HG03342 (cell line): ENCODE results near the gene KATNA1.
"Not testable (repeated sequence)": the region's sequence is repeated elsewhere in the genome, so short reads cannot be mapped to it uniquely, and the experiment has no call there.

Source experiments
- ATAC-seq: cut with Tn5 transposase; IDR thresholded peaks from one replicate; pipeline ENCODE4 v1.9.1; 2021; ENCODE audit warnings: mild to moderate bottlenecking, moderate library complexity; ENCODE audit not compliant: unreplicated experiment

Gene KATNA1

DNA sequence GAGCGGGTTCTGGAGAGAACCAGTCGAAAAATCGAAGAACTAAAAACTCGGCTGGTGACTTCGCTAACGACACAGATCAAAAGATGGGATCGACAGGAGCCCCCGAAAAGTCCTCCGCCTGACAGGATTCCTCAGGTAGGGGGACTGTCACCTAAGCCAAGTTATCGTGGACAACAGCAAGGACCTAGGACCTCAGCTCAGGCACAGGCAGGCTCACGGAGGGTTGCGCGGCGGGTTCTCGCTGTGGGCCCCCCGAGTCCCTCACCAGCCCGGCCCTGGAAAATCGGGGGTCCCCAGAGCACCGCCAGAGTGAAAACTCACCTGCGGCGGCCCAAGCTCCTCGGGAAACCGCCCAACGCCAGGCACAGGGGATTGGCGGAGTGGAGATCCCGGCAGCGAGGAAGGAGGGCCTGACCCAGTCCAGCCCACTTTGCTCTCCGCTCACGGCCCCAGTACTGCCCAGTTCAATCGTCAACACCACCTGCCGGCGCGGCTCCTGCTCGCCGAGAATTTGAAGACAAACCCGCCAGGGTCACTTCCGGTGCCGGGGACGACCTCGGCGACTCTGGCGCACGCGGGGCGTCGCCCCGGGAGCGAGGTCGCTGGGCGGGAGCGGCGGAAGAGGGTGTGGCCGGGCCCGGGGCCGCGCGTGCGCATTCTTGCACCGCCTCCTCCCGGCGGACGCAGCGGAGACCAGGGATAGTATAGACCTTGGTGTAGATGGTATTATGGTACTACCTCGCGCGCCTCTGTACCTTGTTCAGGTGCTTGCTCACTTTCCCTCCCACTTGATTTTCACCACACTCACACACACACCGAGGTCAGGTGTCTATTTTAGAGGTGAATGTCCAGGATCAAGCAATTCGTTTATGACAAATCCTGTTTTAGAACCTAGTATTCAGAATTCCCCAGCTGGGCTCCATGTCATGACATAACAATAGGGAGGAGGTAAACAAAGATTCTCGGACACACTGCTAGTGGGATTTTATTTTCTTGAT is at the start of gene KATNA1:
KATNA1 (minus strand) TSS at position 567 of the 998 bp plus-strand sequence. CDS start 10,167 bp downstream, outside the sequence.
- peak; percentile 90 for ATAC-seq

DNA sequence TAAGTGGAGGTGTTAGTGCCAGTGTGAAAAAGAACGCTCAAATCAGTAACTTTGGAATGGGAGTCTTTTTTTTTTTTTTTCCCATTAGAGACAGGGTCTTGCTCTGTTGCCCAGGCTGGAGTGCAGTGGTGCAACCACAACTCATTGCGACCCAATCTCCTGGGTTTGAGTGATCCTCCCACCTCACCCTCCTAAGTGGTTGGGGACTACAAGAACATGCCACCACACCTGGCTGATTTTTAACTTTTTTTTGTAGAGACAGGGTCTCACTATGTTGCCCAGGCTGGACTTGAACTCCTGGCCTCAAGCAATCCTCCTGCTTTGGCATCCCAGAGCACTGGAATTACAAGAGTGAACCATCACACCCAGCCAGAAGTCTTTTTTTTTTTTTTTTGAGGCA is 49.7 kb upstream of the KATNA1 start:
- no peak for ATAC-seq

DNA sequence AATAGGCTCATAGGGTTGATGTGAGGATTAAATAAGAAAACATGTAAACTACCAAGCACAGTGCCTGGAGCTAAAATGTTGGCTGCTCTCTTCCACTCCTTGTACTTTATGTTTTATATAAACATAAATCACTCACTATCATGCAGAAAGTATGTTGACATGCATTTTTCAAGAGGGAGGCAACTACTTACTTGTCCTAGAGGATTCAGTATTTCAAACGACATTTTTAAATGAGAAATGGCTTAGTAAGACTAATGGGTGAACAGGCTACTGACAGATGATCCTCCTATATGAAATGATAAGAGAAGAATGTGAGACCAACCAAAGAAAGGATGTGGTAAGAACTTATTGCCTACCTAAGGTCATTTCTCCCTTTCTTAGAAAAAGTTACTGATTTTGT is 48.4 kb upstream of the KATNA1 start:
- ATAC-seq = no peak

DNA sequence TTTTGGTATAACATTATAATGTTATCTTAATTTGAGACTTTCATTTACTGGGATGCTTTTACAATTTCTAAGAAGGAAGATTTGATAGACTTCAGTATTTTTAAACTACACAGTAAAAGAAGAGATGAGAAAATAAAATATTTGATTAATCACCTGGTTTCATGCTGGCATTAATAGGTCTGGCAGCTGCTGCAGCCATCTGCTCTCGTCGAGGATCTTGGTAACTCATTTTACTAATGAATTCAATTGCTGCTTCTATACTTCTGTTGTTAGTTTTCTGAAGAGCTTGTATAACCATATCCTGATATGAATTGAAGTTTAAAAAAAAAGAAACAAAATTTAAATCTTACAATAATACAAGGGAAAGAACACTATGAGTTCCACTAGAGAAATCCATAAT is 46.4 kb upstream of the KATNA1 start:
- no peak for ATAC-seq

DNA sequence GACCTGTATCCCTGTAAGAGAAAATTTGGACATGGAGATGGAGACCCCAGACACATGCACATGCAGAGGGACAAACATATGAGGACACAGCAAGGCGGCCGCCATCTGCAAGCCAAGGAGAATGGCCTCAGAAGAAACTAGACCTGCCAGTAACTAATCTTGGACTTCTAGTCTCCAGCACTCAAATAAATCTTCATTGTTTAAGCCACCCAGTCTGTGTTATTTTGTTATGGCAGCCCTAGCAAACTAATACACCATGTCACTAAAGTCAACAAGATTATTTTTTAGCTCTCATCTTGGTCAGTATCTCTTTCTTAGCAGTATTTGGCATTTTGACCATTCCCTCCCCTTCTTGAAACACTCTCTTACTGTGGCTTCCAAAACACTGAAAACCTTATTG is 42.7 kb upstream of the KATNA1 start:
- ATAC-seq = no peak

DNA sequence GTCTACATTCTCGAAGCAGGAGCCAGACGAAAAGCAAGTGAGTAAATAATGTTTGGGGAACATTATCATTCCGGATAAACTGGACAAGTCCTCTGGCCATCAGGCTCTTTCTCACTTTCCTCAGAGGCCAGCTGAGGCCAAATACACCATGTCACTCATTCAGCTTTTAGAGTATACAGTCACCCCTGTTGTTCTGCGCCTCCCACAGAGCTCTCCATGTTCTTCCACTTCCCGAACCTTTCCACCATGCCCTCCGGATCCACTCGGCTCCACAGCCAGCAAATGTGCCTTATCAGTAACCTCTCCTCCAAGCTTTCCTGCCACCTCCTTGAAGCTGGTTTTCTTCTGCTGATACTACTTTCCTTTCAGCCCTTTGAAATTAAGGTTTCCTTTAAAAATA is 37.7 kb upstream of the KATNA1 start:
- ATAC-seq = no peak

DNA sequence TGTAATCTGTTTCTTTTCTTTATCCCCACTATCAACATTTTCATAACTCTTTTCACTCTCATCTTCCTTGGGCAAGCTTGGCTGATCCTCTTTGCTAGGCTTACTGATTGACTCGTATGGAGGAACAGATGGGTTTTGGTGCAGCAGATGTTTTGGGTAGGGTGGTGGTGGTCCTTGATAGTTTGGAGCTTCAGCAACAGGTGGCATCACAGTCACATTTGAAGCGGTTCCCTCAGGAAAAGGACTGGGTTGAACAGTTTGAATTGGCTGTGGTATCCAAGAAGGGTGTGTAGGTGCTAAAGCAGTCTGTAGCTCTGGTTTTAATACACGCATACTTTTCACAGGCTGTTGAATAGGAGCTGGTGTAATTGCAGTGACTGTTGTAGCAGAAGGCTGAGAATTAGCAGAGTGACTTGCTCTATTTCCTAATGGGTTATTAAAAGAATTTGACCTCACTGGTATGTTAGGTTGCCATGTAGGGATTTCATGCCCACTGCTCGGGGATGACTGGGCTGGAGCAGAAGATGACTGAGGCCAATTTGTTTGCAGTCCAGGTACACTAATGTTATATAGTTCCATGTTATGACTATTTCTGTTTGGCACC is 34.8 kb upstream of the KATNA1 start:
- ATAC-seq = no peak

DNA sequence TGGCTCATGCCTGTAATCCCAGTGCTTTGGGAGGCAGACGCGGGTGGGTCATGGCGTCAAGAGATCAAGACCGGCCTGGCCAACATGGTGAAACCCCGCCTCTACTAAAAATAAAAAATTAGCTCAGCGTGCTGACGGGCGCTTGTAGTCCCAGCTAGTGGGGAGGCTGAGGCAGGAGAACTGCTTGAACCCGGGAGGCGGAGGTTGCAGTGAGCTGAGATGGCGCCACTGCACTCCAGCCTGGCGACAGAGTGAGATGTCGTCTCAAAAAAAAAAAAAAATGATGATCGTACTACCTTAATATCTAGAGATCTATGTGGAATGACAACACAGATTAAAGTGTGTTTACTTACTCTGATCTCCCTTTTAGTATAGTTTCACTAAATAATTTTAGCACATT is 33.3 kb upstream of the KATNA1 start:
- ATAC-seq = not testable (repeated sequence)

DNA sequence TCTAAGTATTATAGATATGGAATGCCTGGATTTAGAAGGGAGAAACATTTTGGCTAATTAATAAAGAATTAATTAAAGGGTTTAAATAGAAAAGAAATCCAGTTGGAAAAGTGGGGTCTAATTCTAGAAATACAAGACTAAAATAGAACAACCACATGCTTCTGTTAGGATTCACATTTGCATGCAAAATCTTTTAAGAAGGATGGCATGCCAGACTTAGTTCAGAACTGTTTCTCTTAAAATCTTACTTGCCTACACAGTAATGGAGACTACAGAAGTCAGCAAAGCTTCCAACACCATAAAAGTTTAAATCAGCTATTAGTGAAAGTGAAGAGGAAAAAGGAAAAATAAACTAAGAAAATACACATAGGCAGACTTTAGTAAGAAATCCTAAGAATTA is 32.7 kb upstream of the KATNA1 start:
- ATAC-seq = no peak

DNA sequence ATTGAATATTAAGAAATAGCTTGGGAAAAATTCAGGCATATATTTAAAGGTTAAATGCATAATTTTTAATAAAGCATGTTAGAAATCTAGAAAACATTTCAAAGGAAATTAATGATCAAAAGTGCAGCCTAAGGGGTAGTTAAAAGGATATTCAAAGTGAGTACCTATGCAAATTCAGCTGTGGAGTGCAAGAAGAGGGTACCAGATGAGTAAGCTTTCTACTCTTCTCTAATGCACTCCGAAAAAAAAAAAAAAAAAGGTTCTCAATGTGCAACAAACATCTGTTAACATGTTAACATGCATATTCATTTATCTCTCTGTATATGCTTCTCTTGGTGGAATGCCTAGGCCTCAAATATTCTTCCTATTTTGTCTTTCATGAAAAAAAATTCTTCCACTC is 32.0 kb upstream of the KATNA1 start:
- no peak for ATAC-seq

DNA sequence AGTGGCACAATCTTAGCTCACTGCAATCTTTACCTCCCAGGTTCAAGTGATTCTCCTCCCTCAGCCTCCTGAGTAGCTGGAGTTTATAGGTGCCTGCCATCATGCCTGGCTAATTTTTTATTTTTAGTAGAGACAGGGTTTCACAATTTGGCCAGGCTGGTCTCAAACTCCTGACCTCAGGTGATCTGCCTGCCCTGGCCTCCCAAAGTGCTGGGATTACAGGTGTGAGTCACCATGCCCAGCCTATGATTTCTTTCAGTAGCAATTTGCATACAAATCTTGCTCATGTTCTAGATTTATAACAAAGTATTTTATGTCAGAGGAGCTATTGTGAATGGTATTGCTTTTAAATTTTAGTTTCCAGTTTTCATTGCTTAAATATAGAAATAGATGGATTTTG is 23.8 kb upstream of the KATNA1 start:
- not testable (repeated sequence) for ATAC-seq

DNA sequence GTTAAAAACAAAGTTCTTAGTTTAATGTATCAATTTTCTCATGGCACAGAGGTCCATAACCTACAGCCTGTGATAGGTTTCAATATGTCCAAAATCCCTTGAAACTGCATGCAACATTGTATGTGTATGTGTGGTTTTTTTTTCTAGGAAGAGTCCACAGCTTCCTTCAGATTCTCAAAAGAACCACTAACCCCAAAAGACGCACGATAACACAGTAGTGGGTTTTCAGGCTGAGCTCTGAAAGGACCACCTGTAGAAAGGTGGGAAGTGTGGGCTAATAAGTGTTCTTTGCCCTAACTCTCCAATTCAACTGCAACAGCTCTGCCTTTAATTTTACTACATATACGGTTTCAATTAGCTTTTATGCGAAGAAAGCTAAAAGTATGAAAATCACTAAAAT is 11.5 kb upstream of the KATNA1 start:
- no peak for ATAC-seq

DNA sequence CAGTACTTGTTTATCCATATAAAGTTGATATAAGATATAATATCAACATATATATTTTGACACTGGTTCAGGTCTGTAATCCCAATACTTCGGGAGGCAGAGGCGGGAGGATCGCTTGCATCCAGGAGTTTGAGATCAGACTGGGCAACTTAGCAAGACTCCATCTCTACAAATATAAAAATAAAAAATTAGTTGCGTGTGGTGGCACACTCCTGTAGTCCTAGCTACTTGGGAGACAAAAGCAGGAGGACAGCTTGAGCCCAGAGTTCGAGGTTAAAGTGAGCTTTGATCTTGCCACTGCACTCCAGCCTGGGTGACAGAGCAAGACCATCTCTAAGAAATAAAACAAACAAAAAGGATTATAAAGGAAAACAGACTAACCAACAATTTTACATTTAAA is 8.9 kb upstream of the KATNA1 start:
- ATAC-seq = no peak

DNA sequence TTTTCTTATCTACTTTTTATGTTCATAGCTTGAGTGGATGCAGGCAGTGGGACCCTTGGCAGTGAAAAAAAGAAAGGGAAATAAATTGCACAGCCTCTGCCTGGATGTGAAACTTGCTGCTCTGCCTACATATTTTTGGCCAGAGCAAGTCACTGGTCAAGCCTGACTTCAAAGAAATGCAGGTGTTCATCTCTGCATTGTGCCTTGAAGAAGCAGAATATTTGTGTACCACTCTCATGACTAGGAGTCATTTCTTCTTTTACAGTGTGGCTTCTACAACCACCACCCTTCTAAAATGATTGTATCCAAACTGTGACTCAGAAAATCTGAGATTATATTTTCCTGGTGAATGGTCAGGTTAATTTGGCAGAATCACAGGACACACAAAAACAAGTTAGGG is 2.5 kb upstream of the KATNA1 start:
- no peak for ATAC-seq

DNA sequence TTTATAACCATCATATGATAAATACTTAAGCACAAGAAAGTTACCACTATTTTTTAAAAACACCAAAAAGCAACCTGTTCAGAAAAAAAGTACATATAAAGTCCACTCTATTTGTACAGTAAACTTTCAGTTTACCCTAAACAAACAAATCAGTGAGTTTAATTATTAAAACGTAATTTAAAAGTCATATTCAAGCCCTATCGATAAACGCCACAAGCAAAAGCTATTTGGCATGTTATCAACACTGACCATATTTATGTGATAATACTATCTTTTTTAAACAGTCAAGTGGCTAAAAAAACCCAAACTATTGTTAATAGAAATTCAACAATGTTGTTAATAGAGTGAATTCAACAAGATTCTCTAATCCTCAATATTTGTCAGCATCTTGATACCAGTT is 1.9 kb downstream of the KATNA1 start:
- no peak for ATAC-seq

DNA sequence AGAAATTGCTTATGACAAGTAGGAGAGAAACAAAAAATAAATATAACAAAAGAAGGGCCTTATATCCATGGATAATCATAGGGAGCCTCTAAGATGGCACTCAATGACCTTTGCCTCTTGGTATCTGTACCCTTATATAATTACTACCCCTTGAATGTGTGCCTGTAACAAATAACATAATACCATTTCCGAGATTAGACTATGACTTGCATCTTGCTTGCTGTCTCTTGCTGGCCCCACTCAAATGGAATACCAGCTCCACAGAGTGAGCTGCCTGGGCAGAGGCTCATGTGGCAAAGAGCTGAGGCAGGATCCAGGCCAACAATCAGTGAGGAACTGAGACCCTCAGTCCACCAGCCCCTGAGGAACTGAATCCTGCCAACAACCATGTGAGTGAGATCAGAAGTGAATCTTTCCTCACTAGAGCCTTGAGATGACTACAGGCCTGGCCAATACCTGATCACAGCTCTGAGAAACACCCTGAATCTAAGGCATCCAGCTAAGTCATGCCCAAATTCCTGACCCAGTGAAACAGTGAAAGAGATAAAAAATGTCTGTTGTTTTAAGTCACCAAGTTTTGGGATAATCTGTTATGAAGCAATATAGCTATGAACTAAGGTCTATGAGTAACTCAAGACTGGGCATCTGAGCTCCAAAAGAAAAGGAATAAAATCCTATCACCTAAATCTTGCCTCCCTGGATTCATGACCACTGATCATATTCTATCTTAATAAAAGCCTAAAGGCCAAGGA is 5.5 kb downstream of the KATNA1 start:
- no peak for ATAC-seq

DNA sequence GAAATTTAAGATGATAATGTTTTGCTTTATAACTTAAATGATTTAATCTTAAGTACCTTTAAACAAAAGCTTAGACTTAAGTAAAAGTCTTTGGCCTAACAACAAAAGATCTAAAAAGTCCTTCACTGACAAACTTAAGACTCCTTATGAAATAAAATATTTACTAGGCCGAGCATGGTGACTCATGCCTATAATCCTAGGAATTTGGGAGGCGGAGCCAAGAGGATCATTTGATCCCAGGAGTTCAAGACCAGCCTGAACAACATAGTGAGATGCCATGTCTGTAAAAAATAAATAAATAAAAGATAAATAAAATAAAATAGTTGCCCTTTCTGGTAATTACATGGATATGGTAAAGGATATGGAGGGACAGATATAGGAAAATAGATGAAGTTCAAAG is 12.4 kb downstream of the KATNA1 start:
- ATAC-seq = no peak

DNA sequence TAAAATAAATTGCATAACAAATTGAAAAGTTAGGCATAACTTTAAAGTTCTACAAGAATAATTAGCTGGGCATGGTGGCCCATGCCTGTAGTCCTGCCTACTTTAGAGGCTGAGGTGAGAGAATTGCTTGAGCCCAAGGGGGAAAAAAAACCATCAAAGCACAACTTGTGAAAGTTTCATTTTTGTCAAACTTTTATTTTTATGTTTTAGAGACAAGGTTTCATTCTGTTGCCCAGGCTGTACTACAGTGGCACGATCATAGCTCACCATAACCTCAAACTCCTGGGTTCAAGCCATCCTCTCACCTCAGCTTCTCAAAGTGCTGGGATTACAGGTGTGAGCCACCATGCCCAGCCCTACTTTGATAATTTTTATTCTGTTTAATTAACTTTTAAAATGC is 14.2 kb downstream of the KATNA1 start:
- no peak for ATAC-seq

DNA sequence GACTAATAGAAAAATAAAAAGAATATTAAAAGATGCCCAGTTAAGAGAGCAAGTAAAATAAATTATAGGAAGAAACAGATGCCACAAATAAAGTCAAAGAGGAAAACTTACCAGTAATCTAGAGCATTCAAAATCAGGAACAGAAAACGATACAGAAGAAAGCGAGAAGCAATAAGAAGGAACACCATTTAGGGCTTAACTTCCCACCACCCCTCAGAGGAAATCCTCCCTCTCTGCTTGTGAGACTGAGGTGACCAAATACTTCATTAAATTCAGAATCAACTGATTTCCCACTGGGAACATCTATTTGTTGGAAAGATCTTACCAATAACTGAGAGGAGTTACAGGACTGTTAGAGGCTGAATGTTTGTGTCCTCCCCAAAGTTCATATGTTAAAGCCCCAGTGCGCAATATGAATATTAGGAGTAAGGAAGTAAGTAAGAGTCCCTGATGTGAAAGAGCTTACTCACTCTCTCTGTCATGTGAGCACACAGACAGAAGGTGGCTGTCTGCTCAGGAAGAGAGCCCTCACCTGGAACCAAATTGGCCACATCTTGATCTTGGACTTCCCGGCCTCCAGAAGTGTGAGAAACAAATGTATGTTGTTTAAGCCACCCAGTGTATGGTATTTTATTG is 19.5 kb downstream of the KATNA1 start:
- ATAC-seq = peak; percentile 90

DNA sequence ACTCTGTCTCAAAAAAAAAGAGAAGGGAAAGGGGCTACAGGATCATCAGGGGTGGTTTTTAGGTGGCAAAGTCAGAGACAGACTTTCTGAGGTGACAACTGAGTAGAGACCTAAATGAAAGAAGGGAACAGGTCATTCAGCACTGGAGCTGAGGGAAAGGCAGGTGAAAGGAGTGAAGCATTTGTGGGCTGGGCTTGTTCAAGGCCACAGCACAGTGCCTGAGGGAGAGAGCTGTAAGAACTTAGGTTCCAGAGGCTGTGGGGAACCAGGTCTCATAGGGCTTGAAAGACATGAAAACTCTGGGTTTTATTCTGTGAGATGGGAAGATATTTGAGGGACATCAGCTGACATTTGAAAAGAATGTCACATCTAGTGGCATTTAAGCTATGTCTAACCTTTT is 20.8 kb downstream of the KATNA1 start:
- ATAC-seq = no peak

DNA sequence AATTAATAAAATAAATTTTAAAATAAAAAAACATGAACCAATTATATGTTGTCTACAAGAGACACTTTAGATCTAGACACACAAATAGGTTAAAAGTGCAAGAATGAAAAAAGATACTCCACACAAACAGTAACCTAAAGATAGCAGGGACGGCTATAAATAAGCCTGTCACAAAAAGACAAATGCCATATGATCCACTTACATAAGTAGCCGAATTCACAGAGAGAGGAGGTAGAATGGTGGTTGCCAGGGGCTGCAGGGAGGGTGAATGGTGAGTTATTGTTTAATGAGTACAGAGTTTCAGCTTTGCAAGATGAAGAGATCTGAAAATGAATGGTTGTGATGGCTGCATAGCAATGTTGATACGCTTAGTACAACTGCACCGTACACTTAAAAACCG is 32.7 kb downstream of the KATNA1 start:
- ATAC-seq = no peak
